Measurements from ENCODE around the gene GSN. TPM values are rescaled to one million over a fixed set of nuclear protein-coding genes. Genes with fewer than 3 reads are reported as not detected.
A peak's percentile ranks its signal among the peaks of the same experiment; 100 is the strongest.

GSN gene
- total RNA-seq, 4 donors from 2014 or later, result 628 to 986 (median 782) TPM

DNA sequence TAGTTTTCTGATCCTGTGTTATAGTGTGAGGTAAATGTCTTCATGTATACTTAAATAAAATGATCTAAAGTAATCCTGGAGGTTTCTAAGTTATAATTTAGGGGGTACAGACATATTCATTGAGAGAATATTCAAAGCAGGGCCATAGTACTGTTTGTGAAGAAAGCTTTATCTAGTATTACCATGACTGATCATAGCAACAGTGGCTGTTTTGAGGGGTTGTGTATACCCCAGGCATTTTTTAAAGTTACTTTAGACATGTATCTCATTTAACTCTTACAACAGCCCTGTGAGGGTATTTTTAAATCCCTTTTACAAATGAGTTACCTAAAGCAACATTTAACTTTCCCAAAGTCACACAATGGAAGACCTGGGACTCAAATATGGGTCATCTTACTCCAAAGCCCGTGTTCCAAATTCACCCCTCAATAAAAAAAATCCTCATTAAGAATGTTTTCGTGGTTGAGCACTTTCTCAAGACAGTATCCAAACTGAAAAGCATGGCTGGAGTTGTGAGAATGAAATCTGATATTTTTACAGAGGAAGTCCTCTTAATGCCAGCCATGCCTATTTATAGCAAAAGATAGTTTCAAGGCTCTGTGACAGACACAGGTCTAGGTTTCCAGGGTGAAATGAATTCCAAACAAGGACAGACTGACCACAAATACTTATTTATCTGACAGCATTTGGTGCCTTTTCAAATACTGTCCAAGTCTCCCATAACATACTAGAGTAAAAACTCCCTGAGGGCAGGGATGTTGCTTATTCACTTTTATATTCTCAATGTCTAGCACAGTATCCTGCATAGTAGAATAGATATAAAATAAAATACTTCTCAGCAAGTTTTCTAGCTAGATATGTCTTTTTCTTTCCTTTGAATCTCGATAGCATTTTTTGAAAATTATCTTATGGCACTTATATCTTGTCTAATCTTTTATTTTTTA lies 91.7 kb downstream of the GSN start:
- intact Hi-C loops (cut with DNase I; ENCODE audit: low total_unique reads), result no loop called here
- Histone ChIP-seq H3K4me1 (peaks cover 35 to 96% (median 71%) of the 10 kb centered on the region in 4 donors), H3K4me3 (no peak overlapping the region), H3K9me3 (no peaks in the 10 kb centered on the region), H3K27ac (peak overlapping the region; percentile 92 to 96 (median 92)), H3K36me3 (no peaks in the 10 kb centered on the region), H3K27me3 (no peaks in the 10 kb centered on the region)
- DNase-seq, result no peak
- in situ Hi-C loops (cut with MboI; ENCODE audit: low pct_ligation_motif_present in 1 of 4, low pct_unique_long_range_greater_than_20kb in 1 of 4, low sequenced_read_pairs in 3 of 4), result no loop called here
- WGBS, 2 donors (ENCODE audit: low coverage in 1 of 2), result 69 to 78% methylated on average over 3 of the region's 3 CpGs
- no peak for TF ChIP-seq POLR2A (IDR thresholded peaks at IDR 0.05)
- no peak for TF ChIP-seq EP300 (IDR thresholded peaks at IDR 0.05; ENCODE audit: low read depth)
- no peak for TF ChIP-seq POLR2AphosphoS5 (IDR thresholded peaks at IDR 0.05)
- TF ChIP-seq, protein P1, sequence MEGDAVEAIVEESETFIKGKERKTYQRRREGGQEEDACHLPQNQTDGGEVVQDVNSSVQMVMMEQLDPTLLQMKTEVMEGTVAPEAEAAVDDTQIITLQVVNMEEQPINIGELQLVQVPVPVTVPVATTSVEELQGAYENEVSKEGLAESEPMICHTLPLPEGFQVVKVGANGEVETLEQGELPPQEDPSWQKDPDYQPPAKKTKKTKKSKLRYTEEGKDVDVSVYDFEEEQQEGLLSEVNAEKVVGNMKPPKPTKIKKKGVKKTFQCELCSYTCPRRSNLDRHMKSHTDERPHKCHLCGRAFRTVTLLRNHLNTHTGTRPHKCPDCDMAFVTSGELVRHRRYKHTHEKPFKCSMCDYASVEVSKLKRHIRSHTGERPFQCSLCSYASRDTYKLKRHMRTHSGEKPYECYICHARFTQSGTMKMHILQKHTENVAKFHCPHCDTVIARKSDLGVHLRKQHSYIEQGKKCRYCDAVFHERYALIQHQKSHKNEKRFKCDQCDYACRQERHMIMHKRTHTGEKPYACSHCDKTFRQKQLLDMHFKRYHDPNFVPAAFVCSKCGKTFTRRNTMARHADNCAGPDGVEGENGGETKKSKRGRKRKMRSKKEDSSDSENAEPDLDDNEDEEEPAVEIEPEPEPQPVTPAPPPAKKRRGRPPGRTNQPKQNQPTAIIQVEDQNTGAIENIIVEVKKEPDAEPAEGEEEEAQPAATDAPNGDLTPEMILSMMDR (IDR thresholded peaks at IDR 0.05), result no peak

DNA sequence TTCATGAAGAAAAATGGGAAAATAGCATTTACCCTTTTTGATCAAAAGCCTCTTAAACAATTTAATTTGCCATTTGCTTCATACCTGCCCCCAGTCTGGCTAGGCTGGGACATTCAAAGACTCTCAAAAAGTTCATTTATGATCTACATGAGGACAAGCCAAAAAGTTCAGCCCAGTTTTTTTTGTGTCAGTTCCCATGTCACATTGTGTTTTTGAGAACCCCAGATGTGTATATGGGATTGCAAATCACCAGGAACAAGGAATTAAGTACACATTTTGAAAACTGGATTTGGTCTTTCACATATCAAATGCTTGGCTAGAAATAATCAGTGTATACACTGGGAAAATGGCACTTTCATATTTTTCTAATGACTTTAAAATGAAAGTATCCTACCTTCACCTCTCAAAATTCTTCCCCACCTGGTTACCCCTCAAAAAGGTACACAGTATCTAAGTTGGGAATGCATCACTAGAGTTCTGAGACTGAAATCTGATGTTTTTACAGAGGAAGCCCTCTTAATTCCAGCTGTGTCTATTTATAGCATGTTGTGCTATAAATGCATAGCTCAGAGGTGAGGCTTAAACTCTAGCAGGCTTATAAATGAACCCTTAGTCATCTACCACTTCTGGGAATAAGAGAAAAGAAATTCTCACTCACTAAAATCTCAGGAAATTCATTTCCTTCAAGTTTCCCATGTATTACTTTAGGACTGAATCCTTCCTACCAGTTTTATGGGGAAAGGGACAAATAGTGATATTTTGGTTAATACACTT lies 92.8 kb downstream of the GSN start:
- Histone ChIP-seq H3K27me3 (no peaks in the 10 kb centered on the region), H3K27ac (peak overlapping the region; percentile 92 to 96 (median 92)), H3K4me1 (peaks cover 43 to 96% (median 72%) of the 10 kb centered on the region in 4 donors), H3K4me3 (no peak overlapping the region), H3K9me3 (no peaks in the 10 kb centered on the region), H3K36me3 (no peaks in the 10 kb centered on the region)
- DNase-seq, result no peak
- TF ChIP-seq, protein P1 (IDR thresholded peaks at IDR 0.05), result no peak
- TF ChIP-seq POLR2AphosphoS5 (IDR thresholded peaks at IDR 0.05), result peak in 1 of 3 donors; percentile 23
- intact Hi-C loops (cut with DNase I; ENCODE audit: low total_unique reads) (no loop called here), in situ Hi-C loops (cut with MboI; ENCODE audit: low pct_ligation_motif_present in 1 of 4, low pct_unique_long_range_greater_than_20kb in 1 of 4, low sequenced_read_pairs in 3 of 4) (no loop called here)

DNA sequence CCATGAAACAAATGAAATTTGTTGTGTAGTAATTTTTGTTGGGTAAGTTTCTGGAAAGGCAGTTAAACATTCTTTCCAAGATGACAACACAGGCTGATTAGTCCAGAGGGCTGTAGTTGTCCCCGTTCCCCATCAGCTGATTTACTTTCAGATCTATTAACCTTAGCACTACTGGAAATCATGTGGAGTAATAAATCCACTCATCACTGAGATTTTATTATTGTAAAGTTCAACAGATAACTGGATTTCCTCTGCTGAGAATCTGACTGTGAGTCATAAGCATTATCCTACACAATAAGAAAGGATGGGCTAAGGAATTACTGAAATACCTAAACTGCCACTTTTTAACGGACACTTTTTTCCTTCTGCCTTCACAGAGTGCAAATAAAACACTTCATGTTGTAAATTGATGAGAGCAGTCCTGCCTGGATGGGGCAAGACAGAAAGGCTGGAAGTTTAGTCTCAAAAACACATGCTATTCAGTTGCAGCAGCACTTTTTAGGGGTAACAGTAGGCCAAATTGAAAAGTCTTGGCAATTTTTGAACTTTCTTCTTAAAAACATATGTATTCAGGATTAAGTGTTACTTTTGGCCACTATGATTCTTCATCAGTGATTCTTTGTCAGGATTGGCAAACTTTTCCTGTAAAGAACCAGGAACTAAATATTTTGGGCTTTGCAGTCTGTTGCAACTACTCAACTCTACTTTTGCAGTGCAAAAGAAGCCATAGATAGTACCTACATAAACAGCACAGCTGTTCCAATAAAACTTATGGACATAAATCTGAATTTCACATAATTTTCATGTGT lies 95.1 kb downstream of the GSN start:
- H3K4me1 ChIP-seq, result peaks cover 43 to 96% (median 71%) of the 10 kb centered on the region in 4 donors
- intact Hi-C loops (cut with DNase I; ENCODE audit: low total_unique reads), result no loop called here
- no peak overlapping the region for H3K4me3 ChIP-seq

DNA sequence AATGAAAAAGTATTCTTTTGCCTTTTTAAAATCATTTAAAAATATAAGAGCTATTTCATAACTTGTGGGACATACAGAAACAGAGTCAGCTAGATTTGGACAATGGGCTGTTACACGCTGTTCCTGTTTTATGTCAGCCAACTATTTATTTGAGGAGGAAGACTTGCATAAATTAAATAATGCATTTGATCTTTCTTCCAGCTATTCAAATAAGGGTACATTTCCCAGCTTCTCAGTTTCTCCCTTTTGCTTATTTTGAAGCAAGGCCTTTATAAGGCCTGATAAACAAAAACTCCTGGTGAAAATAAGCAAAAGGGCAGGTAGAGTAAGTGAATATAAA lies 95.6 kb downstream of the GSN start:
- H3K4me1 ChIP-seq, result peaks cover 40 to 97% (median 71%) of the 10 kb centered on the region in 4 donors
- H3K36me3 ChIP-seq, result no peaks in the 10 kb centered on the region
- H3K9me3 ChIP-seq, result no peaks in the 10 kb centered on the region
- H3K4me3 ChIP-seq, result peak overlapping the region in 1 of 4 donors; percentile 51
- TF ChIP-seq, protein P1 (IDR thresholded peaks at IDR 0.05), result no peak
- TF ChIP-seq POLR2AphosphoS5 (IDR thresholded peaks at IDR 0.05) (peak in 1 of 3 donors; percentile 37), EP300 (IDR thresholded peaks at IDR 0.05; ENCODE audit: low read depth) (no peak), POLR2A (IDR thresholded peaks at IDR 0.05) (no peak)
- no peak for DNase-seq
- 22 to 72% methylated on average over 1 of the region's 1 CpG for WGBS, 2 donors (ENCODE audit: low coverage in 1 of 2)
- H3K27ac ChIP-seq, result peak overlapping the region; percentile 92 to 96 (median 92)
- no peaks in the 10 kb centered on the region for H3K27me3 ChIP-seq
- intact Hi-C loops (cut with DNase I; ENCODE audit: low total_unique reads) (no loop called here), in situ Hi-C loops (cut with MboI; ENCODE audit: low pct_ligation_motif_present in 1 of 4, low pct_unique_long_range_greater_than_20kb in 1 of 4, low sequenced_read_pairs in 3 of 4) (no loop called here)

More for the DNA sequence above, 95.1 kb downstream of the GSN start:
- in situ Hi-C loops (cut with MboI; ENCODE audit: low pct_ligation_motif_present in 1 of 4, low pct_unique_long_range_greater_than_20kb in 1 of 4, low sequenced_read_pairs in 3 of 4), result no loop called here
- H3K9me3 ChIP-seq, result no peaks in the 10 kb centered on the region
- TF ChIP-seq EP300 (IDR thresholded peaks at IDR 0.05; ENCODE audit: low read depth) (no peak), POLR2AphosphoS5 (IDR thresholded peaks at IDR 0.05) (peak; percentile 34 to 67 (median 49))
- 18 to 21% methylated on average over 2 of the region's 2 CpGs for WGBS, 2 donors (ENCODE audit: low coverage in 1 of 2)
- no peaks in the 10 kb centered on the region for H3K36me3 ChIP-seq
- no peaks in the 10 kb centered on the region for H3K27me3 ChIP-seq
- DNase-seq, result no peak
- H3K27ac ChIP-seq, result peak overlapping the region; percentile 92 to 96 (median 92)

Data from transverse colon (tissue), 4 donors.